Activated T-helper 1 cell treated with anti-CD3 and anti-CD28 coated beads, Interleukin-2, amount 50 U/mL, for 16 hours (primary cell): ENCODE measurements around the gene LOC101059915.
A peak's percentile ranks its signal among the peaks of the same experiment; 100 is the strongest.
"Not testable (repeated sequence)": the region's sequence is repeated elsewhere in the genome, so short reads cannot be mapped to it uniquely, and the experiment has no call there.

ENCODE experiments used
- DNase-seq, 2 donors: peaks; one replicate each; pipeline ENCODE4 v3.0.0-alpha.2; 2020; ENCODE audit warnings: low read depth in 1 of 2, low spot score in 1 of 2

Gene LOC101059915

DNA sequence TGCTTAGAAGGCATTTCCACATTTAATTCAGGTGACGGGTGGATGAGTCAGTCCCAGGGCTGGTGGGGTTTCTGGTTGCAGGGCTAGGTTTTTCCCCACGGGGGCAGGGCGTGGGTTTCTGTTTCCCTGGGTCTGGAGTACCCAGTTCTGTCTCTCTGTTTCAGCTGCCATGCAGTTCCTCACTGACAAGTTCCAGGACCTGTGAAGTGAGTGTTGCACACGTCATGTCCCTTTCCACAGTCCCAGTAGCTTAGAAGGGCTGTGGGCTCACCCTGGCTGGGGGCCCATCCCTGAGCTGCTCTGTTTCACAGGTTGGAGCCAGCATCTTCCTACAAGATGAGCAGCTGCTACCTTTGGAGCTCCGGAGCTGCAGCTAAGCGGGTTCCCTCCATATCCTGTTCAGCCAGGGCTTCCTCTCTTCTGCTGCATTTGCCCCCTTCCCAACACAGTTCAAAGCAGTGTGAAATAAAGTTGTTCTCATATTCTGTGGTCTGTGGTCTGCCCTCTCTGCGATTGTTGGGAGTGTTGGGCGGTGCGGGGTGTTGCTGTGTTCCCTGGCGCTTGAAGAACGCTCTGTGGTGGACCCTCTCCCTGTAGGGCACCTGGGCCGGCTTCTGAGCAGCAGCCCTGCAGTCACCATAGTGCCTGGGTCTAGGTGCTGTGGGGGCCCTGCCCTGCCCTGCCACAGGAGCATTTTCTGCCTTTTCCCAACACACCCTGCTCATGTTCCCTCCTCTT is 3.9 kb downstream of the LOC101059915 start:
- peak in 1 of 2 donors; percentile 38 for DNase-seq

DNA sequence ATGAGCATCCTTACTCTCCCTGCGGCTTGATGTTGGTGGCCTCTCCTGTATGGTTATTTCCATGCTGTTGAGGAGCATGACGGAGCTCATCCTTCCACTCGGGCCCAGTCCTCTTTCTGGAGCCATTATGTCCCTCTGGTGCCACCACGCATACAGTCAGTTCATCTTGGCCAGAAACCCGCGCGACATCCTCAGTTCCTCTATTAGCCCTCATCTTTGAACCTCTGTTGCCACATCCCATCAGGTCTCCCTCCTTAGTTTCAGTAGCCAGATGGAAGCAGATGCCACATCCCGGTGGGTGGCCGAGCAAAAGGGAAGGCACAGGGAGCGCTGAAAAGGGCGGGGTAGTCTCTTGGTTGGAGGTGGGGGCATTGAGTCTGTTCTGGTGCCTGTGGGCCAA is 4.6 kb downstream of the LOC101059915 start:
- DNase-seq: no peak

DNA sequence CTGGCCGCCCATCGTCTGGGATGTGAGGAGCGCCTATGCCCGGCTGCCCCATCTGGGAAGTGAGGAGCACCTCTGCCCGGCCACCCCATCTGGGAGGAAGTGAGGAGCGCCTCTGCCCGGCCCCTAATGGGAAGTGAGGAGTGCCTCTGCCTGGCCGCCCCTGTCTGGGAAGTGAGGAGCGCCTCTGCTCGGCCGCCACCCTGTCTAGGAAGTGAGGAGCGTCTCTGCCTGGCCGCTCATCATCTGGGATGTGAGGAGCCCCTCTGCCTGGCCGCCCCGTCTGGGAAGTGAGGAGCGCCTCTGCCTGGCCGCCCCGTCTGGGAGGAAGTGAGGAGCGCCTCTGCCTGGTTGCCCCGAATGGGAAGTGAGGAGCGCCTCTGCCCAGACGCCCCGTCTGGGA is 8.3 kb downstream of the LOC101059915 start:
- DNase-seq: not testable (repeated sequence)

DNA sequence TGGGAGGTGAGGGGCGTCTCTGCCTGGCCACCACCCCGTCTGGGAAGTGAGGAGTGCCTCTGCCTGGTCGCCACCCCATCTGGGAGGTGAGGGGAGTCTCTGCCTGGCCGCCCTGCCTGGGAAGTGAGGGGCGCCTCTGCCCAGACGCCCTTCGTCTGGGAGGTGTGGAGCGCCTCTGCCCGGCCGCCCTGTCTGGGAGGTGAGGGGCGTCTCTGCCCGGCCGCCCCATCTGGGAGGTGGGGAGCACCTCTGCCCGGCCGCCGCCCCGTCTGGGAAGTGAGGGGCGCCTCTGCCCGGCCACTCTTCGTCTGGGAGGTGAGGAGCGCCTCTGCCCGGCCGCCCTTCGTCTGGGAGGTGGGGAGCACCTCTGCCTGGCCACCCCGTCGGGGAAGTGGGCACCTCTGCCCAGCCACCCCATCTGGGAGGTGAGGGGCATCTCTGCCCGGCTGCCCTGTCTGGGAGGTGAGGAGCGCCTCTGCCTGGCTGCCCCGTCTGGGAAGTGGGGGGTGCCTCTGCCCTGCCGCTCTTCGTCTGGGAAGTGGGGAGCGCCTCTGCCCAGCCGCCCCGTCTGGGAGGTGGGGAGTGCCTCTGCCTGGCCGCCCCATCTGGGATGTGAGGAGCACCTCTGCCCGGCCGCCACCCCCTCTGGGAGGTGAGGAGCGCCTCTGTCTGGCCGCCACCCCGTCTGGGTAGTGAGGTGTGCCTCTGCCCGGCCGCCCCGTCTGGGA is 8.9 kb downstream of the LOC101059915 start:
- DNase-seq: not testable (repeated sequence)

DNA sequence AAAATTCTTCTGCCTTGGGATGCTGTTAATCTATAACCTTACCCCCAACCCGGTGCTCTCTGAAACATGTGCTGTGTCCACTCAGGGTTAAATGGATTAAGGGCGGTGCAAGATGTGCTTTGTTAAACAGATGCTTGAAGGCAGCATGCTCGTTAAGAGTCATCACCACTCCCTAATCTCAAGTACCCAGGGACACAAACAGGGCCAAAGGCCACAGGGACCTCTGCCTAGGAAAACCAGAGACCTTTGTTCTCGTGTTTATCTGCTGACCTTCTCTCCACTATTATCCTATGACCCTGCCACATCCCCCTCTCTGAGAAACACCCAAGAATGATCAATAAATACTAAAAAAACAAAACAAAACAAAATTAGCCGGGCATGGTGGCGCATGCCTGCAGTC is 9.8 kb downstream of the LOC101059915 start:
- not testable (repeated sequence) for DNase-seq

DNA sequence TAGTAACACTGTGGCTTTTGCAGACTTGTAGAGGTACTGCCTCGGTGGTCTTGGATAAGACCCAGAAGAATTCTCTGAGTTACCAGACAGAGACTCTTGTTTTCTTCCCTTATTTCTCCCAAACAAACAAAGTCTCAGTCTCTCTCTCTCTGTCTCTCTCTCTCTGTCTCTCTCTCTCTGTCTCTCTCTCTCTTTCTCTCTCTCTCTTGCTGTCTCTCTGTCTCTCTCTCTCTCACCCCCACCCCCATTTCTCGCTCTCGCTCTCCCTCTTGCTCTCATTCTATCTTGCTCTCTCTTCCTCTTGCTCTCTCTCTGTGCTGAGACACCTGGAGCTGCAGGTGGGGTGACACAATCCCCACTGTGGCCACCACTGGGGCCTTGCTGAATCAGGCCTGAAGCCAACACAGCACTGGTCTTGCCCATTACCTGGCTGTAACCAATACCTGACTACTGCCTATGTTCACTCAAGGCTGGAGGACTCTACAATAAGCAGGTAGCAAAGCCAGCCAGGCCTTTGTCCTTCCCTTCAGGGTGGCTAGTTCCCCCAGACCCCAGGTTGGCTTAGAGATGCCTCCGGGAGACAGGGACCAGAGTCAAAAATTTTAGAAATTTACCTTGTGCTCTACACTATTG is 12.3 kb downstream of the LOC101059915 start:
- DNase-seq: no peak

DNA sequence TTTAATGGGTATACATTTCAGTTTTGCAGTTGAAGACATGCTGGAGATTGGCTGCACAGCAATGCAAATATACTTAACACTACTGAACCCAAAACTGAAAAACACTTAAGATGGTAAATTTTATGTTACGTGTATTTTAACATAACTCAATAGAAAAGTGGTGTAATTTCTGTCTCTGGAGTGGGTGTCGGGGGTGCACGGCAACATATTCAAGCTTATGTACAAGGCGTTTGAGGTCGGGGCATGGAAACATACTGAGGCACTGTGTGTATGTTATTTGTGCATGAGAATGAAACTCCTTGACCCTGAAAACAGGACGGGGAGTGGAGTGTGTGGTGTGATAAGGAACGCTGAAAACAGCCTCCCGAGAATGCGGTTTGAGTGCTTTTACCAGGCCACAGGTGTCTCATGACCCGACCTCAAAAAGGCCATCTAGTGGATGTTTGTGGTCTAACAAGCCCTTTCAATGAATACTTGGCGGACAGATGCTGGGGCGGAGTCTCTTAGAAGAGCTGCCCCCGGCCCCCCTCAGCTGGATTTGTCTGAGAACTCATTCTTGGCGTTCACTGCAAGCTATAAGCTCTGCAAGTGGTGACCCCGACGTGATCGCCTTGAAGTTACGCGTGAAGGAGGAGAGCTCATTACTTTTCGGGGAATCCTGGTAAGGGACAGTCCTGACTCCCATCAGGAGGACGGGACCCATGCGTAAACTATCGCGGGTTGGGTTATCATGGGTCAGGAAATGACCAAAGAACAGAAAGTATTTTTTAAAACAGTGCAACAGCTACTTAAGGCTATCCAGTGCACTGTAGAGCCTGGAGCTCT is 29.5 kb downstream of the LOC101059915 start:
- not testable (repeated sequence) for DNase-seq

DNA sequence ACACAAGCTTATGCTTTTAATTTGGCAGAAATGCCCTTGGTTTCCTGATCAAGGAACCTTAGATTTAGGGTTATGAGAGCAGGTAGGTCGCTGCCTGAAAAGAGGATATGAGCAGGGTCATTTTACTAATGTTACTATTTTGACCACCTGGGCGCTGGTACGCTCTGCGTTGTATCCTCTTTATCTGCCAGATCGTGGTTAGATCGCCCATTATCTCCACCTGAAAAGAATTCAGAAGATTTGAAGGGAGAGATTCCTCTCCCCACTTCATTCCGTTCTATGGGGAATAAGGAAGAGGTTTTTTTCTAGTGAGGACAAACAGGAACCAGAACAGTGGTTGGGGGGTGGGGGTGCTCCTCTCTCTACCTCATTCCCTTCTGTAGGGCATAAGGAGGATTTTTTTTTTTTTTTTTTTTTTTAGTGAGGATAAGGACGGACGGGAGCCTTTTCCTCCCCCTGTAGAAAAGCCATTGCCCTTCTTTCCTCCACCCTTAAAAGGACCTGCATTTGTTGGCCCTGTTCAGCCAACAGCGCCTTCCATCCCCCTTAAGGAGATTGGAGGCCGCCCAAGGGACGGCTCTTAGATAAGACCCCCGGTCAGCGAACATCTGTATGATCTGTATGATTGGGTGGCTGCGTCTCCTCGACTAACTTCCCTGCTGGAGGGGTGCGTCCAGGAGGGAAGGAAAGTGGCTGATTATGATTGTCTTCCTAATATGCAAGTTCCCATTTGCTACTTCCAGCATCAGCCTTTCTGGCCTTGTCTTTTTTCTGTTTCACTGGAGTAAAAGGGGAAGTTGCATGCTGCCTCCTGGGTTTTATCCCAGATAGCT is 30.3 kb downstream of the LOC101059915 start:
- not testable (repeated sequence) for DNase-seq

DNA sequence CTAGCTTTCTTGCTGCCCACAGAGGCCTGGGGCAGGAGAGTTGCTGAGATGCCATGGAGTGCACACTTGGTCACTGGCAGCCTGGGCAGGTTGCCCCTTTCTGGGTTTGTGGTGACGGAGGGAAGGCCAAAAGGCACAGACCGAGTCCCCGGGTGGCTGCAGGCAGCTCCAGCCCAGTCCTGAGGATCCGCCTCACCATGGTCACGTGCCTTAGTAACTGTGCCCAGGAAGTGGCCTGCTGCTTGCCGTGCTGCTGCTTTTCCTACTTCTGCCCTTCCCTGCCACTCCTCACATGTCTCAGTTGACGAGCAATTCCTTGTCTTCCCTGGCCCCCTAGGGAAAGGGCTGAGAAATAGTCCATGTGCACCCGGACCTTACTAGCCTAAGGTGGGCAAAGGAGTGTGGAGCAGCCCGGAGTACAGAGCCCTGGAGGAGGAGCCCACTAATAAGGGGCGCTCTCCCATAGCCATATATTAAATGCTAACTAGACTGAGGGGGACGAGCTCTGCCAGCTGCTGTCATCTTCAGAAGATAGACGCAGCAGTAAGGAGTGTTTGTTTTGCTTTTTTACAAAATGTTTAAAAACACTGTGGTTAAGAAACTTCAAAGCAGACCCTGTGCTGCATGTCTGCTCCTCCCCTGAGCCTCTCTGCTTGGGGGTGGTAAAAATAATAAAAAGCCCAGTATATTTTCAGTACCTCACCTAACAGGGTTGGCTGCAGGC is 31.1 kb downstream of the LOC101059915 start:
- DNase-seq: not testable (repeated sequence)

DNA sequence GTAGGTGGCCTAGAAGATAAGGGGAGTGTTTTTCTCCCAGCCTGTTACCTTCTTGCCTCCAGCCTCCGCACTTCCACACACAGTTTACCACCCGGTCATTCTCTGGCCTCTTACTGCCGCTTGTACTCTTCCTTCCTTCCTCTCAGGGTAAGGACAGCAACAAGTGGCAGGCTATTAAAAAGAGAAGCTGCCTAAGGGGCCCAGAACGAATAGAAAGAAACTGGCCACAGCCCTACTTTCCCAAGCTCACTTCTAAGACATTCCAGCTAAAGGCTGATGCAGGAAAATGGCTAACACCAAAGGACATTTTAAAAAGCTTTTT is 31.6 kb downstream of the LOC101059915 start:
- DNase-seq: not testable (repeated sequence)

DNA sequence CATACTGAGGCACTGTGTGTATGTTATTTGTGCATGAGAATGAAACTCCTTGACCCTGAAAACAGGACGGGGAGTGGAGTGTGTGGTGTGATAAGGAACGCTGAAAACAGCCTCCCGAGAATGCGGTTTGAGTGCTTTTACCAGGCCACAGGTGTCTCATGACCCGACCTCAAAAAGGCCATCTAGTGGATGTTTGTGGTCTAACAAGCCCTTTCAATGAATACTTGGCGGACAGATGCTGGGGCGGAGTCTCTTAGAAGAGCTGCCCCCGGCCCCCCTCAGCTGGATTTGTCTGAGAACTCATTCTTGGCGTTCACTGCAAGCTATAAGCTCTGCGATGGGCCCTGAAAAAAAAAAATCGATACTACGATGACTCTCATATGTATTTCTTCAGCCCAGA is 35.5 kb downstream of the LOC101059915 start:
- not testable (repeated sequence) for DNase-seq

DNA sequence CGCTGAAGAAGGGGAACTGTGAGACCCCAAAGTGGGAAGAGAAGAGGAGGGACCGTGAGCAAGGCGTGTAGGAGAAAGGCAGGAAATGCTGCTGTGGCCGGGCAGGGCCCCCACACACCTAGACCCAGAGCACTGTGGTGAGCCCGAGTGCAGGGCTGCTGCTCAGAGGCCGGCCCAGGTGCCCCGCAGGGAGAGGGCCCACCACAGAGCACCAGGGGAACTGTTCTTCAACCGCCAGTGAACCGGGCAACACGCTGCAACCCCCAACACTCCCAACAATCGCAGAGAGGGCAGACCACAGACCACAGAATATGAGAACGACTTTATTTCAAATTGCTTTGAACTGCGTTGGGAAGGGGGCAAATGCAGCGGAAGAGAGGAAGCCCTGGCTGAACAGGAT is 46.7 kb downstream of the LOC101059915 start:
- DNase-seq: not testable (repeated sequence)

DNA sequence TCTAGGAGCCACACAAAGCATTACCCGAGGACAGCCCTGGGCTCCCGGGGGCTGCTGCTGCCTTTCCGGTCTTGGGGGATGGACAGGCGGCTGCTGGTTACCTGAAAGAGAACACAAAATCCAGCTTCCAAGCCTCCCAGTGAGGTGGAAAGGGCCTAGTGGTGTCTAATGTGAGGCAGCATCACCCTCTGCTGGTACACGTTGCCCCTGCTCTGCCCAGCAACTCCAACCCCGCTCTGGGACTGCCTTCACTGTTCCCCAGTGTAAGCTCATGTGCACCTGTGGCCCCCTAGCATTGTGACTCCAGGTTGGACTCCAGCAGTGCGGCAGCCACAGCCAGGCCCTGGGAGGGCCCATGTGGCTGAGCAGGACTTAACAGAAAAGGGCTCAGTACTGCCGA is 48.2 kb downstream of the LOC101059915 start:
- DNase-seq: not testable (repeated sequence)

DNA sequence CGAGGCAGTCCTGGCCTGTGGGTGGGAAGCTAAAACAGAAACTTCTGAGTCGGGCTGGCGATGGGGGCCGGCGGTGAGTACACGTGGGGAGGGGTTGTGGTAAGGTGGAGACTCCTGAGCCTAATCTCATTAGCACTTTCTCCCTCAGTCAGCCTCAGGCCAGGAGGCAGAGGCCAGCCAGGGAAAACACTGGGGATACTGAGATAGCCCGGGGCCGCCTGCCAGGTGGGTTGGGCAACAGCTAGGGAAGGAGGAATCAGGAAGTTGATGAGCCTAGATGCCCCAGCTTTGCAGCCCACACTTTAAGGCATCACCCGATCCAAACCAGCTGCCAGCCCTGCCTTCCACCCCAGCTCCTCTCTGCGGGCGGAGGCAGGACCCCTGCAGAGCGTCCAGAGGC is 49.0 kb downstream of the LOC101059915 start:
- not testable (repeated sequence) for DNase-seq

DNA sequence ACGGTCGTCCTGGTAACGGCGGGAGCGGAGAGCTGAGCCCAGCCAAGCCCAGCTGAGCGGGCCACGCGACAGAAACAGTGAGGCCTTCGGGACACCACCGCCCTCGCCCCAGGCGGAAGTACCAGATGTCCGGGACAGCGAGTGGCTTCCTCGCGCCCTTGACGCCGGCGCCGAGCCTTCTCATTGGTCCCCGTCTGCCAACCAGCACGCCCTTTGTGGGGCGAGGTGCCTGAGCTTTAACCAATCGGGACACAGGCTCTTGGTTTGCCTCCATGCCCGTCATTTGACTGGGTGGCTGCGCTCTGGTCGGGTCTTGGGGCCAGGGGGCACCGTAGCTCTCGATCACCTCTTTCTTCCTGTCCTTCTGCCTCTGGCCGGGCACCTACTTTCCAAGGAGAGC is 50.8 kb downstream of the LOC101059915 start, which contains the start of gene CXorf49:
TSS of gene CXorf49 (minus strand) at position 101 of the 400 bp plus-strand sequence. CDS start 134 bp downstream, outside the sequence.
- DNase-seq: not testable (repeated sequence)

DNA sequence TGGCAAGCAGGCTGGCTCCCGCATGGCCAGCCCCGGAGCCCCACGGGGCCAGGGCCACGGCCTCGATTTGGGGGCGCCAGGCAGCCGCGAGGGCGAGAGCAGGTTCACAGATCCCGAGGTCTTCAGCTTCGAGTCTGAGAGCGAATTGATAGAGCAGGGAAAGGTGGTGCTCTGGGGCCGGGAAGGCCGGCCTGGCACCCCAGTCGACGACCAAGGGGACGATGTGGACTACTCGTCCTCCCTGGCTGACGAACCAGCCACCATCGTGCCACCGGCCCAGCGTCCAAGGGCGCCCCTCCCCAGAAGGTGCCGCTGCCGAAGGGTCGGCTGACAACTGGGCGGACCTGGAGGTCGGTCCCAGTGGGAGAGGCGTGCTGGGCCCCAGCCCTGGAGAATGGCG is 51.8 kb downstream of the LOC101059915 start:
- DNase-seq: peak in 1 of 2 donors; percentile 0

DNA sequence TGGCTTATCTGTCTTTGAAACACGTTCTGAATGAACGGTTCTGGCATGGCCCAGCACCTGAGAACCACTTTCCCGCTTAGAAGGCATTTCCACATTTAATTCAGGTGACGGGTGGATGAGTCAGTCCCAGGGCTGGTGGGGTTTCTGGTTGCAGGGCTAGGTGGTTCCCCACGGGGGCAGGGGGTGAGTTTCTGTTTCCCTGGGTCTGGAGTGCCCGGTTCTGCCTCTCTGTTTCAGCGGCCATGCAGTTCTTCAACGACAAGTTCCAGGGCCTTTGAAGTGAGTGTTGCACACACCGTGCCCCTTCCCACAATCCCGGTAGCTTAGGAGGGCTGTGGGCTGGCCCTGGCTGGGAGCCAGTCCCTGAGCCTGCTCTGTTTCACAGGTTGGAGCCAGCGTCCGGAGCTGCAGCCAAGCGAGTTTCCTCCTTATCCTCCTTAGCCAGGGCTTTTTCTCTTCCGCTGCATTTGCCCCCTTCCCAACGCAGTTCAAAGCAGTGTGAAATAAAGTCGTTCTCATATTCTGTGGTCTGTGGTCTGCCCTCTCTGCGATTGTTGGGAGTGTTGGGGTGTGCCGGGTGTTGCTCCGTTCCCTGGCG is 53.0 kb downstream of the LOC101059915 start:
- DNase-seq: not testable (repeated sequence)
